Mucosa of descending colon (tissue), 3 donors: ENCODE results near the gene CCDC83. TPM values are rescaled to one million over a fixed set of nuclear protein-coding genes. Genes with fewer than 3 reads are reported as not detected.

Experiments
- ATAC-seq: fragments of 200-7000 bp; cut with Tn5 transposase; one replicate; pipeline ENCODE4 v1.9.1; 2020; ENCODE audit warnings: mild to moderate bottlenecking, moderate library complexity
- DNase-seq, 3 donors: peaks; one replicate each; pipeline ENCODE4 v3.0.0-alpha.2; 2020
- H3K36me3 ChIP-seq: fragments of 200-600 bp; one replicate; pipeline ENCODE4 v1.8.0; 2021; ENCODE audit warnings: low read depth, mild to moderate bottlenecking
- H3K4me1 ChIP-seq: fragments of 200-600 bp; one replicate; pipeline ENCODE4 v1.8.0; 2021; ENCODE audit warnings: low read depth, mild to moderate bottlenecking
- H3K4me3 ChIP-seq: fragments of 200-600 bp; one replicate; pipeline ENCODE4 v1.8.0; 2021; ENCODE audit warnings: mild to moderate bottlenecking
- H3K9me3 ChIP-seq: fragments of 200-600 bp; one replicate; pipeline ENCODE4 v1.8.0; 2021; ENCODE audit warnings: mild to moderate bottlenecking
- intact Hi-C, 2 donors: fragments of 100-400 bp; cut with DNase I in 1 of 2; cut with micrococcal nuclease in 1 of 2; formaldehyde crosslinking; loops; one replicate each; pipeline versions ENCODE4 v1.11.0 to v1.11.1; 2022; cut with DNase I, micrococcal nuclease
- total RNA-seq, 3 donors: library from RNA; stranded (reverse); fragmentation: NEBNext Ultra II Directional in 2 of 3; extraction: Animal tissue kit (Norgen Biotek cat#: 25700) in 2 of 3; gene quantifications; one replicate each; pipeline versions ENCODE4 v1.2.1 to v1.2.4, GENCODE V29; 2021 to 2023
- TF ChIP-seq, protein P1 (sequence below): fragments of 200-600 bp; IDR thresholded peaks from one replicate; pipeline ENCODE4 v1.8.0; 2022; ENCODE audit warnings: antibody characterized with exemption, mild to moderate bottlenecking
- donor health status: DM: no; HTN: no; CAD: no; lungs with moderate emphysema.
- donor health status: DM: no; HTN: no; CAD: no.
- donor health status: DM: no; HTN: yes; CAD: no.

The CCDC83 gene
- total RNA-seq, 3 donors from 2014 or later: not detected

- ATAC-seq (peak; percentile 5), DNase-seq (peak in 2 of 3 donors; percentile 56 to 59)
- Histone ChIP-seq H3K9me3 (no peaks in the 10 kb centered on the region), H3K36me3 (no peaks in the 10 kb centered on the region), H3K4me3 (peak overlapping the region; percentile 65), H3K4me1 (peaks cover 32% of the 10 kb centered on the region)
- TF ChIP-seq, protein P1, sequence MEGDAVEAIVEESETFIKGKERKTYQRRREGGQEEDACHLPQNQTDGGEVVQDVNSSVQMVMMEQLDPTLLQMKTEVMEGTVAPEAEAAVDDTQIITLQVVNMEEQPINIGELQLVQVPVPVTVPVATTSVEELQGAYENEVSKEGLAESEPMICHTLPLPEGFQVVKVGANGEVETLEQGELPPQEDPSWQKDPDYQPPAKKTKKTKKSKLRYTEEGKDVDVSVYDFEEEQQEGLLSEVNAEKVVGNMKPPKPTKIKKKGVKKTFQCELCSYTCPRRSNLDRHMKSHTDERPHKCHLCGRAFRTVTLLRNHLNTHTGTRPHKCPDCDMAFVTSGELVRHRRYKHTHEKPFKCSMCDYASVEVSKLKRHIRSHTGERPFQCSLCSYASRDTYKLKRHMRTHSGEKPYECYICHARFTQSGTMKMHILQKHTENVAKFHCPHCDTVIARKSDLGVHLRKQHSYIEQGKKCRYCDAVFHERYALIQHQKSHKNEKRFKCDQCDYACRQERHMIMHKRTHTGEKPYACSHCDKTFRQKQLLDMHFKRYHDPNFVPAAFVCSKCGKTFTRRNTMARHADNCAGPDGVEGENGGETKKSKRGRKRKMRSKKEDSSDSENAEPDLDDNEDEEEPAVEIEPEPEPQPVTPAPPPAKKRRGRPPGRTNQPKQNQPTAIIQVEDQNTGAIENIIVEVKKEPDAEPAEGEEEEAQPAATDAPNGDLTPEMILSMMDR: no peak
- intact Hi-C loops: no loop called here
These were observed 44.7 kb upstream of the CCDC83 start for GRCh38 chr11:85810521-85810870.

DNA sequence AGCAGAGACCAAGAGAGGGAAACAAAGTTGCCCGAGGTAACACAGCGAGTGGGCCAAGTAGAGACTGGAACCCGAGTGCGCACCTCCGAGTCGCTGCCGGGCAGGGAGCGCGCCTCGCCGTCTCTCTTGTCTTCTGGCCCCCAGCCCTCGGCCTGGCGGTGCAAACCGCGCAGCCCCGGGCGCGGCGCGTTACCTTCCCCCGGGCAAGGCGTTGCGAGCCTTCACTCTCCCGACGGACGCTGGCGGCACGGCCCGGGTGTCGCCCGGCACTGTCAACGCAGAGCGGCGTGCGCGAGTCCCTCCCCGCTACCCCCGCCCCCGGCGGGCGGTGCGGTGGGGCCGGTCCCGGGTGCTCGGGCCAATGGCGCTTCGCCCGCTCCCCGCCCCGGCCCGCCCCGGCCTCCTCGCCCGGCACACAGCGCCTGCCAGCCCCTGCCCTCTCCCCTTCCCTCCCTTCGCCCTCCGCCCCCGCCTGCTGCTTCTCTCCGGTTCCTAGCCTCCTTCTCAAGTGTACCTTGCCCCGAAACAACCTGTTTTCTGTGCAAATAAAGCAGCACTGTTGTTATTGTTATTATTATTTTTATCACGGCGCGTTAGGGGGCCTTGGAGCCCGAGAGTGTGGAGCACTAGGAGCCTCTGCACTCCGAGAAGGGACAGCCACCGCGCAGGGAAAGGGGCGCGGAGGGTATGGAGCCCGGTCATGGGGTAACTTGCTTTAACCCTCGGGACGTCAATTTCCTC lies 44.1 kb upstream of the CCDC83 start, which contains the start of gene SYTL2:
Gene SYTL2 (minus strand): TSS at position 271 of the 741 bp plus-strand sequence. CDS start 53,416 bp downstream, outside the sequence.
- intact Hi-C loops: no loop called here
- Histone ChIP-seq H3K4me3 (peak within 1 kb of the TSS; percentile 65), H3K4me1 (peaks cover 32% of the 10 kb centered on the region), H3K9me3 (no peaks in the 10 kb centered on the region), H3K36me3 (no peaks in the 10 kb centered on the region)
- ATAC-seq (peak; percentile 93), DNase-seq (peak; percentile 86 to 93 (median 90))
- TF ChIP-seq, protein P1: no peak

- TF ChIP-seq, protein P1: no peak
- intact Hi-C loops: no loop called here
These were observed 43.6 kb upstream of the CCDC83 start for GRCh38 chr11:85811624-85812023.

DNA sequence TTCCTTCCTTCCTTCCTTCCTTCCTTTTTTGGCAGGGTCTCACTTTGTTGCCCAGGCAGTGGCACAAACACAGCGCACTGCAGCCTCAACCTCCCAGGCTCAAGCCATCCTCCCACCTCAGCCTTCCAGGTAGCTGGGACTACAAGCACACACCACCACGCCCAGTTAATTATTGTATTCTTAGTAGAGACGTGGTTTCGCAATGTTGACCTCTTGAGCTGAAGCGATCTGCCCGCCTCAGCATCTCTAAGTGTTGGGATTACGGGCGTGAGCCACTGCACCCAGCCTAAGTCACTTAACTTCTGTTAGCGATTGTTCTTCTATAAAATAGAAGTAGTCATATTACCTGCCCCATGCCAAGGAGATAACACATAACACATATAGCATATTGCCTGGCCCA lies 41.5 kb upstream of the CCDC83 start:
- Histone ChIP-seq H3K36me3 (no peaks in the 10 kb centered on the region), H3K9me3 (no peaks in the 10 kb centered on the region), H3K4me1 (peaks cover 32% of the 10 kb centered on the region), H3K4me3 (no peak overlapping the region)
- DNase-seq: peak; percentile 65 to 82 (median 80)
- TF ChIP-seq, protein P1: no peak
- peak; percentile 69 for ATAC-seq
- intact Hi-C loops: no loop called here

More at GRCh38 chr11:85811624-85812023, 43.6 kb upstream of the CCDC83 start:
- Histone ChIP-seq H3K9me3 (no peaks in the 10 kb centered on the region), H3K4me3 (no peak overlapping the region), H3K36me3 (no peaks in the 10 kb centered on the region), H3K4me1 (peaks cover 32% of the 10 kb centered on the region)
- DNase-seq (peak; percentile 43 to 52 (median 47)), ATAC-seq (no peak)

GRCh38 chr11:85815186-85815931 lies 39.8 kb upstream of the CCDC83 start:
- Histone ChIP-seq H3K9me3 (no peaks in the 10 kb centered on the region), H3K4me1 (peaks cover 32% of the 10 kb centered on the region), H3K4me3 (no peak overlapping the region), H3K36me3 (no peaks in the 10 kb centered on the region)
- TF ChIP-seq, protein P1: no peak
- ATAC-seq (no peak), DNase-seq (no peak)
- intact Hi-C loops: no loop called here
